A549 (cell line): Measurements from ENCODE around the gene FCHSD1. TPM values are rescaled to one million over a fixed set of nuclear protein-coding genes. Genes with fewer than 3 reads are reported as not detected.

Experiments used
- ATAC-seq, 2 experiments: fragments of 200-7000 bp in 1 of 2; fragments of >200 bp in 1 of 2; cut with Nextera tagmentation in 1 of 2; cut with Tn5 transposase in 1 of 2; 3 replicates each; pipeline versions ENCODE4 v1.8.0 to v1.9.1; 2018 to 2020; ENCODE audit warnings: mild to moderate bottlenecking in 1 of 2, moderate library complexity in 1 of 2
- CTCF ChIA-PET: fragments of 300-600 bp; sonication (Branson Sonifier 250); formaldehyde crosslinking; extraction: SDS; loops from one replicate; lab custom pipeline; 2021; ENCODE audit warnings: antibody characterized with exemption, inconsistent platforms; lab: Yijun Ruan, JAX
- POLR2A ChIA-PET: fragments of 350-600 bp; formaldehyde crosslinking; extraction: SDS; loops from one replicate; lab custom pipeline; 2021; ENCODE audit warnings: antibody characterized with exemption, inconsistent platforms; lab: Yijun Ruan, JAX
- DNase-seq, 2 experiments: peaks; one replicate each; pipeline versions ENCODE4 v3.0.0 to v3.0.0-alpha.2; 2011 to 2016; ENCODE audit warnings: low read depth in 1 of 2, low spot score in 1 of 2
- FAIRE-seq: peaks from 2 replicates; lab custom pipeline; 2011; peaks lifted over from hg19 to GRCh38; lab: Jason Lieb, UNC
- H3K27ac ChIP-seq, 2 experiments: fragments of >200 bp; sonication (Bioruptor Twin); formaldehyde crosslinking; 3 replicates each; pipeline ENCODE4 v1.5.1; 2016 to 2017
- H3K4me1 ChIP-seq: fragments of >200 bp; sonication (Bioruptor Twin); formaldehyde crosslinking; 3 replicates; pipeline ENCODE4 v1.6.1; 2016
- H3K4me2 ChIP-seq: fragments of >200 bp; sonication (Bioruptor Twin); formaldehyde crosslinking; 3 replicates; pipeline ENCODE4 v1.6.1; 2016
- H3K4me3 ChIP-seq: fragments of >200 bp; sonication (Bioruptor Twin); formaldehyde crosslinking; 3 replicates; pipeline ENCODE4 v1.5.1; 2016
- H3K9me3 ChIP-seq: fragments of >200 bp; sonication (Bioruptor Twin); formaldehyde crosslinking; 3 replicates; pipeline ENCODE4 v1.6.1; 2016
- BCL3 ChIP-seq: fragments of >200 bp; sonication (Bioruptor Twin); formaldehyde crosslinking; IDR thresholded peaks from 3 replicates; pipeline ENCODE4 v1.6.1; 2016
- CEBPB ChIP-seq, 2 experiments: fragments of >200 bp in 1 of 2; sonication (Bioruptor Twin) in 1 of 2; formaldehyde crosslinking in 1 of 2; IDR thresholded peaks; 2 replicates each; pipeline ENCODE4 v1.6.1; 2012 to 2016
- CHD2 ChIP-seq: fragments of 150-350 bp; IDR thresholded peaks from 2 replicates; pipeline ENCODE4 v1.6.1; 2014; ENCODE audit warnings: low read length; ENCODE audit not compliant: partially characterized antibody
- E2F6 ChIP-seq: IDR thresholded peaks from 2 replicates; pipeline ENCODE4 v1.6.1; 2012; ENCODE audit warnings: low read depth, borderline replicate concordance
- EHMT2 ChIP-seq: fragments of 200-600 bp; sonication (generic); IDR thresholded peaks from 2 replicates; pipeline ENCODE4 v1.6.1; 2016; ENCODE audit warnings: antibody characterized with exemption, low read depth, mild to moderate bottlenecking, moderate library complexity
- ESRRA ChIP-seq: fragments of 150-350 bp; IDR thresholded peaks from 2 replicates; pipeline ENCODE4 v1.6.1; 2014; ENCODE audit warnings: mild to moderate bottlenecking, low read length, borderline replicate concordance
- FOSB ChIP-seq: fragments of 250-450 bp; sonication (Bioruptor Pico); IDR thresholded peaks from 2 replicates; pipeline ENCODE4 v1.5.0; 2020; ENCODE audit warnings: mild to moderate bottlenecking, moderate library complexity
- HOXA7 ChIP-seq: fragments of 250-450 bp; sonication (Bioruptor Pico); IDR thresholded peaks from 2 replicates; pipeline ENCODE4 v1.5.0; 2020; ENCODE audit warnings: mild to moderate bottlenecking, moderate library complexity
- JUN ChIP-seq, 2 experiments: fragments of >200 bp; sonication (Bioruptor Twin); formaldehyde crosslinking; IDR thresholded peaks; 2 replicates in 1 of 2; 3 replicates in 1 of 2; pipeline ENCODE4 v1.6.1; 2016 to 2017
- KDM5A ChIP-seq: fragments of 200-600 bp; sonication (generic); IDR thresholded peaks from 2 replicates; pipeline ENCODE4 v1.6.1; 2016; ENCODE audit warnings: antibody characterized with exemption, mild to moderate bottlenecking
- MAZ ChIP-seq: fragments of 150-350 bp; IDR thresholded peaks from 2 replicates; pipeline ENCODE4 v1.6.1; 2014; ENCODE audit warnings: antibody characterized with exemption, low read depth, low read length, borderline replicate concordance
- NFE2L2 ChIP-seq: fragments of 150-350 bp; conservative IDR thresholded peaks from 2 replicates; pipeline ENCODE4 v1.6.1; 2014; ENCODE audit warnings: low read length
- NPAS2 ChIP-seq: fragments of 250-450 bp; sonication (Bioruptor Pico); IDR thresholded peaks from 2 replicates; pipeline ENCODE4 v1.8.0; 2022; ENCODE audit warnings: mild to moderate bottlenecking, moderate library complexity, borderline replicate concordance
- NR3C1 ChIP-seq: fragments of >200 bp; sonication (Bioruptor Twin); formaldehyde crosslinking; IDR thresholded peaks from 3 replicates; pipeline ENCODE4 v1.6.1; 2017
- RARB ChIP-seq: fragments of 250-450 bp; sonication (Bioruptor Pico); IDR thresholded peaks from 2 replicates; pipeline ENCODE4 v1.8.0; 2021; ENCODE audit warnings: mild to moderate bottlenecking, moderate library complexity
- RCOR1 ChIP-seq: fragments of 150-350 bp; IDR thresholded peaks from 2 replicates; pipeline ENCODE4 v1.6.1; 2014; ENCODE audit warnings: antibody characterized with exemption, low read length, low read depth
- RFX5 ChIP-seq: fragments of 450-650 bp; IDR thresholded peaks from 2 replicates; pipeline ENCODE4 v1.7.1; 2014; ENCODE audit warnings: antibody characterized with exemption, mild to moderate bottlenecking, moderate library complexity
- ZC3H11A ChIP-seq: fragments of 450-650 bp; IDR thresholded peaks from 2 replicates; pipeline ENCODE4 v1.6.1; 2014; ENCODE audit warnings: antibody characterized with exemption, mild to moderate bottlenecking
- ZFP36 ChIP-seq: fragments of 450-650 bp; IDR thresholded peaks from 2 replicates; pipeline ENCODE4 v1.6.1; 2014; ENCODE audit warnings: borderline replicate concordance; ENCODE audit not compliant: partially characterized antibody
- ZNF302 ChIP-seq: fragments of 250-450 bp; sonication (Bioruptor Pico); IDR thresholded peaks from 2 replicates; pipeline ENCODE4 v1.9.0; 2021; ENCODE audit warnings: inconsistent platforms, mild to moderate bottlenecking, moderate library complexity
- WGBS: methylation state at CpG from one replicate; pipeline ENCODE4 v1.1.6; 2017; ENCODE audit errors: missing lambda C conversion rate; 5-methylcytosine and 5-hydroxymethylcytosine counted together
- polyA plus RNA-seq, 4 experiments: library from polyadenylated mRNA; depleted of rRNA in 3 of 4; stranded (reverse); fragments of >200 nt; fragmentation: RNase III in 1 of 4; extraction: RNeasy Plus Mini Kit Qiagen cat#74134 plus additional on column Dnase treatment in 1 of 4; gene quantifications; 2 replicates in 3 of 4; 3 replicates in 1 of 4; pipeline ENCODE4 v1.2.3, GENCODE V29; 2011 to 2017
- TF ChIP-seq, protein P1 (sequence below): fragments of >200 bp; sonication (Bioruptor Twin); formaldehyde crosslinking; IDR thresholded peaks from 2 replicates; pipeline ENCODE4 v1.6.1; 2016
- TF ChIP-seq, protein P2 (sequence below): fragments of 200-600 bp; sonication (generic); IDR thresholded peaks from 2 replicates; pipeline ENCODE4 v1.6.1; 2016; ENCODE audit warnings: antibody characterized with exemption, mild to moderate bottlenecking, moderate library complexity
- TF ChIP-seq, protein P3 (sequence below): fragments of 150-350 bp; IDR thresholded peaks from 2 replicates; pipeline ENCODE4 v1.6.1; 2014; ENCODE audit warnings: low read depth, mild to moderate bottlenecking, low read length

FCHSD1 gene
- polyA plus RNA-seq, 2 of the 4 experiments (the other 2 are of a cell fraction) = 12.2 to 14.5 TPM

DNA sequence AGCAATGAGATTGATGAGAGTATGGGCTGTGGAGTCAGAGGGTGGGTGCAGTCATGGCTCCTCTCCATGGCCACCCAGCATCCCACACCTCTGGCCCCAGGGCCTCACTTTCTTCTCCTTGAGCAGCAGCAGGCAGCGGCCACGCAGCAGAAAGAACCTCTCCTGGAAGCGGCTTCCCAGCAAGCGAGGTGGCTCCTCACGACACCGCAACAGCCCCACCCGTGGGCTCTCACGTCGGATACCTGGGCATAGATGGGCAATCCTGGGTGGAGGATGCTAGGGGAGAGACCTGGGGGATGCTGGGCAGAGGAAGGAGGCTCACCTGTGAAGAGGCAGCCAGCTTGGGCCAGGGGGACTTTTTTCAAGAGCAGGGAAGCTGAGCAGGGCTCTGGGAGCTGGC is 5.2 kb upstream of the FCHSD1 start (continued):
- TF ChIP-seq BCL3 (no peak), KDM5A (no peak), ZC3H11A (no peak), ZNF302 (CRISPR knock-in tag) (no peak), NFE2L2 (no peak), E2F6 (no peak)
- TF ChIP-seq, protein P1, sequence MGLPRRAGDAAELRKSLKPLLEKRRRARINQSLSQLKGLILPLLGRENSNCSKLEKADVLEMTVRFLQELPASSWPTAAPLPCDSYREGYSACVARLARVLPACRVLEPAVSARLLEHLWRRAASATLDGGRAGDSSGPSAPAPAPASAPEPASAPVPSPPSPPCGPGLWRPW = no peak

- H3K4me1 ChIP-seq = peaks cover 12% of the 10 kb centered on the region
- ChIA-PET CTCF (interaction anchor here (1.1 to 2.1 kb wide), 2 partner anchors 10 to 305 kb away, joined by 6 to 13 read pairs; no protein-coding TSS in a partner anchor), POLR2A (interaction anchor here (1.1 kb wide), 1 partner anchor 18 kb away, joined by 7 read pairs; the partner anchor contains the start of genes HDAC3 and RELL2)
- H3K9me3 ChIP-seq = no peaks in the 10 kb centered on the region
- H3K27ac ChIP-seq = no peak overlapping the region
- WGBS = 84% methylated on average over 7 of the region's 7 CpGs
- H3K4me3 ChIP-seq = no peak overlapping the region
- TF ChIP-seq RARB (CRISPR knock-in tag) (no peak), RCOR1 (no peak), NPAS2 (CRISPR knock-in tag) (no peak)
- TF ChIP-seq, protein P2, sequence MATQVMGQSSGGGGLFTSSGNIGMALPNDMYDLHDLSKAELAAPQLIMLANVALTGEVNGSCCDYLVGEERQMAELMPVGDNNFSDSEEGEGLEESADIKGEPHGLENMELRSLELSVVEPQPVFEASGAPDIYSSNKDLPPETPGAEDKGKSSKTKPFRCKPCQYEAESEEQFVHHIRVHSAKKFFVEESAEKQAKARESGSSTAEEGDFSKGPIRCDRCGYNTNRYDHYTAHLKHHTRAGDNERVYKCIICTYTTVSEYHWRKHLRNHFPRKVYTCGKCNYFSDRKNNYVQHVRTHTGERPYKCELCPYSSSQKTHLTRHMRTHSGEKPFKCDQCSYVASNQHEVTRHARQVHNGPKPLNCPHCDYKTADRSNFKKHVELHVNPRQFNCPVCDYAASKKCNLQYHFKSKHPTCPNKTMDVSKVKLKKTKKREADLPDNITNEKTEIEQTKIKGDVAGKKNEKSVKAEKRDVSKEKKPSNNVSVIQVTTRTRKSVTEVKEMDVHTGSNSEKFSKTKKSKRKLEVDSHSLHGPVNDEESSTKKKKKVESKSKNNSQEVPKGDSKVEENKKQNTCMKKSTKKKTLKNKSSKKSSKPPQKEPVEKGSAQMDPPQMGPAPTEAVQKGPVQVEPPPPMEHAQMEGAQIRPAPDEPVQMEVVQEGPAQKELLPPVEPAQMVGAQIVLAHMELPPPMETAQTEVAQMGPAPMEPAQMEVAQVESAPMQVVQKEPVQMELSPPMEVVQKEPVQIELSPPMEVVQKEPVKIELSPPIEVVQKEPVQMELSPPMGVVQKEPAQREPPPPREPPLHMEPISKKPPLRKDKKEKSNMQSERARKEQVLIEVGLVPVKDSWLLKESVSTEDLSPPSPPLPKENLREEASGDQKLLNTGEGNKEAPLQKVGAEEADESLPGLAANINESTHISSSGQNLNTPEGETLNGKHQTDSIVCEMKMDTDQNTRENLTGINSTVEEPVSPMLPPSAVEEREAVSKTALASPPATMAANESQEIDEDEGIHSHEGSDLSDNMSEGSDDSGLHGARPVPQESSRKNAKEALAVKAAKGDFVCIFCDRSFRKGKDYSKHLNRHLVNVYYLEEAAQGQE = no peak
- H3K4me2 ChIP-seq = no peak overlapping the region
- no peak for FAIRE-seq
- DNase-seq = no peak
- ATAC-seq = no peak
These were observed 3.8 kb upstream of the FCHSD1 start for GRCh38 chr5:141655020-141655419.

GRCh38 chr5:141654298-141654697 is 3.1 kb upstream of the FCHSD1 start:
- H3K9me3 ChIP-seq = no peaks in the 10 kb centered on the region
- no peak overlapping the region for H3K4me3 ChIP-seq
- WGBS = 58% methylated on average over 2 of the region's 2 CpGs
- no peak for DNase-seq
- CTCF ChIA-PET = interaction anchor here (0.6 to 2.1 kb wide), 4 partner anchors 11 to 334 kb away, joined by 4 to 12 read pairs (median 8); no protein-coding TSS in a partner anchor
- no peak for TF ChIP-seq ESRRA
- TF ChIP-seq ZFP36 = no peak
- no peak for TF ChIP-seq MAZ
- TF ChIP-seq CEBPB (IDR thresholded peaks at IDR 0.05) = no peak
- no peak for TF ChIP-seq FOSB (CRISPR knock-in tag)
- no peak for TF ChIP-seq CHD2
- TF ChIP-seq NR3C1 = no peak
- TF ChIP-seq ZC3H11A = no peak
- TF ChIP-seq HOXA7 (CRISPR knock-in tag) = no peak
- TF ChIP-seq EHMT2 = no peak
- TF ChIP-seq JUN (IDR thresholded peaks at IDR 0.05) = no peak
- TF ChIP-seq, protein P3, sequence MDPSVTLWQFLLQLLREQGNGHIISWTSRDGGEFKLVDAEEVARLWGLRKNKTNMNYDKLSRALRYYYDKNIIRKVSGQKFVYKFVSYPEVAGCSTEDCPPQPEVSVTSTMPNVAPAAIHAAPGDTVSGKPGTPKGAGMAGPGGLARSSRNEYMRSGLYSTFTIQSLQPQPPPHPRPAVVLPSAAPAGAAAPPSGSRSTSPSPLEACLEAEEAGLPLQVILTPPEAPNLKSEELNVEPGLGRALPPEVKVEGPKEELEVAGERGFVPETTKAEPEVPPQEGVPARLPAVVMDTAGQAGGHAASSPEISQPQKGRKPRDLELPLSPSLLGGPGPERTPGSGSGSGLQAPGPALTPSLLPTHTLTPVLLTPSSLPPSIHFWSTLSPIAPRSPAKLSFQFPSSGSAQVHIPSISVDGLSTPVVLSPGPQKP = no peak
- no peak for TF ChIP-seq RFX5
- TF ChIP-seq, all 56 proteins: peak for 0
- no peak for FAIRE-seq
- Histone ChIP-seq H3K4me2 (no peak overlapping the region), H3K27ac (no peak overlapping the region), H3K4me1 (peaks cover 12% of the 10 kb centered on the region)
- POLR2A ChIA-PET = interaction anchor here (1.1 kb wide), 1 partner anchor 17 kb away, joined by 7 read pairs; the partner anchor contains the start of genes HDAC3 and RELL2
- no peak for ATAC-seq
